GM21367 (cell line): Measurements from ENCODE around the gene DVL2.

Experiments
- ATAC-seq: cut with Tn5 transposase; IDR thresholded peaks from one replicate; pipeline ENCODE4 v1.9.1; 2021; ENCODE audit not compliant: unreplicated experiment

The DVL2 gene

GRCh38 chr17:7176107-7176840 is 58.0 kb downstream of the DVL2 start:
- ATAC-seq = no peak
